ENCODE data around the gene CXCL12.

DNA sequence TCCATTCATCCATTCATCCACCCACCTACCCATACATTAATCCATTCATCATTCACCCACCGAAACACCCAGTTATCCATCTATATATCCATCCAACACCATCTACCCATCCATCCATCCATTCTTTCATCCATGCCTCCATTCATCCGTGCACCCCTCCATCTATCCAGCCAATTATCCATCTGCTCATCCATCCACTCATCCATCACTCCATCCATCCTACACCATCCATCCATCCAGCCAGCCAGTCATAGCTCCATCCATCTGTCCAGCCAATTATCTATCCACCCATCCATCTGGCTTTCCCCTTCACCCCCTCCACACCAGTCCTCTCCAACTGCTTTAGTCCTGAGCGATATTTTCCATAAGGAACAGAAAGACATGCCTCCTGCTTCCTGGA lies 7.5 kb upstream of the CXCL12 start:
- TF ChIP-seq ELF4 (IDR thresholded peaks at IDR 0.05) (no peak), SUZ12 (IDR thresholded peaks at IDR 0.05) (no peak), BHLHE40 (IDR thresholded peaks at IDR 0.05; ENCODE audit: borderline replicate concordance) (no peak), FOXA1 (IDR thresholded peaks at IDR 0.05) (no peak), SP1 (IDR thresholded peaks at IDR 0.05) (no peak)
- TF ChIP-seq, protein P1, sequence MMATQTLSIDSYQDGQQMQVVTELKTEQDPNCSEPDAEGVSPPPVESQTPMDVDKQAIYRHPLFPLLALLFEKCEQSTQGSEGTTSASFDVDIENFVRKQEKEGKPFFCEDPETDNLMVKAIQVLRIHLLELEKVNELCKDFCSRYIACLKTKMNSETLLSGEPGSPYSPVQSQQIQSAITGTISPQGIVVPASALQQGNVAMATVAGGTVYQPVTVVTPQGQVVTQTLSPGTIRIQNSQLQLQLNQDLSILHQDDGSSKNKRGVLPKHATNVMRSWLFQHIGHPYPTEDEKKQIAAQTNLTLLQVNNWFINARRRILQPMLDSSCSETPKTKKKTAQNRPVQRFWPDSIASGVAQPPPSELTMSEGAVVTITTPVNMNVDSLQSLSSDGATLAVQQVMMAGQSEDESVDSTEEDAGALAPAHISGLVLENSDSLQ (IDR thresholded peaks at IDR 0.05): no peak

Data from HEK293T (cell line).